HCT116 (cell line): ENCODE data around the gene PRMT1. TPM values are rescaled to one million over a fixed set of nuclear protein-coding genes. Genes with fewer than 3 reads are reported as not detected.
"Not testable (repeated sequence)": the region's sequence is repeated elsewhere in the genome, so short reads cannot be mapped to it uniquely, and the experiment has no call there.

Experiments used
- ATAC-seq: fragments of 200-7000 bp; cut with Tn5 transposase; 2 replicates; pipeline ENCODE4 v1.9.1; 2020; ENCODE audit warnings: mild to moderate bottlenecking, moderate library complexity
- BruUV-seq: library from RNA; stranded (reverse); fragments of 400-500 nt; replicated peaks from 2 replicates; lab custom pipeline; 2021; lab: Mats Ljungman, UMichigan
- CTCF ChIA-PET: fragments of 300-600 bp; sonication (Branson Sonifier 250); formaldehyde crosslinking; loops from one replicate; lab custom pipeline; 2021; ENCODE audit warnings: antibody characterized with exemption; lab: Charles Lee
- POLR2A ChIA-PET: fragments of 300-600, 350-600 bp; sonication (Branson Sonifier 250); formaldehyde crosslinking; loops from one replicate; lab custom pipeline; 2021; ENCODE audit warnings: antibody characterized with exemption; lab: Charles Lee
- RAD21 ChIA-PET, 2 experiments: fragments of 300-600 bp; sonication (Branson Sonifier 250); formaldehyde crosslinking; loops; one replicate each; lab custom pipeline; 2023; ENCODE audit warnings: low total read pairs in 2 of 2; ENCODE audit not compliant: uncharacterized antibody in 2 of 2, unreplicated experiment in 2 of 2, low non-redundant PET in 1 of 2; lab: Charles Lee
- DNase-seq: peaks from one replicate; pipeline ENCODE4 v3.0.0-alpha.2; 2010; ENCODE audit warnings: low read depth, low spot score
- H2AFZ ChIP-seq: fragments of 200-600 bp; shearing (Covaris generic), sonication (generic); 2 replicates; pipeline ENCODE4 v1.6.1; 2017; ENCODE audit warnings: low read depth, mixed run types, mixed read lengths, antibody characterized with exemption, low read length; ENCODE audit not compliant: poor library complexity, severe bottlenecking
- H3K27ac ChIP-seq: 2 replicates; pipeline ENCODE4 v1.5.1; 2012; ENCODE audit warnings: low read depth, low read length
- H3K27me3 ChIP-seq: fragments of 200-600 bp; sonication (generic); 2 replicates; pipeline ENCODE4 v1.6.1; 2016; ENCODE audit warnings: mixed run types, low read length, mixed read lengths; ENCODE audit not compliant: insufficient read depth
- H3K36me3 ChIP-seq, 2 experiments: fragments of 200-500 bp in 1 of 2; fragments of 200-600 bp in 1 of 2; sonication (Bioruptor generic) in 1 of 2; sonication (generic) in 1 of 2; 2 replicates each; pipeline versions ENCODE4 v1.5.1 to v1.6.1; 2014 to 2016; ENCODE audit warnings: low read length in 2 of 2, inconsistent platforms in 1 of 2, mixed read lengths in 1 of 2, mixed run types in 1 of 2; ENCODE audit not compliant: insufficient read depth in 2 of 2, control insufficient read depth in 1 of 2
- H3K4me1 ChIP-seq, 2 experiments: fragments of 200-600 bp in 1 of 2; sonication (generic) in 1 of 2; 2 replicates each; pipeline versions ENCODE4 v1.5.1 to v1.6.1; 2012 to 2017; ENCODE audit warnings: low read length in 2 of 2, inconsistent platforms in 1 of 2, mild to moderate bottlenecking in 1 of 2, mixed read lengths in 1 of 2, mixed run types in 1 of 2, moderate library complexity in 1 of 2; ENCODE audit not compliant: insufficient read depth in 2 of 2, control insufficient read depth in 1 of 2
- H3K4me2 ChIP-seq: fragments of 200-600 bp; sonication (generic); 2 replicates; pipeline ENCODE4 v1.6.1; 2017; ENCODE audit warnings: mixed run types, low read length, mixed read lengths
- H3K4me3 ChIP-seq, 2 experiments: fragments of 200-600 bp in 1 of 2; sonication (generic) in 1 of 2; replicated peaks in 1 of 2; 2 replicates each; pipeline ENCODE4 v1.5.1; 2011 to 2016; ENCODE audit warnings: low read length in 2 of 2, control low read depth in 1 of 2, low read depth in 1 of 2, mild to moderate bottlenecking in 1 of 2, mixed read lengths in 1 of 2, mixed run types in 1 of 2
- H3K79me2 ChIP-seq: fragments of 200-600 bp; sonication (generic); 2 replicates; pipeline ENCODE4 v1.6.1; 2017; ENCODE audit warnings: mild to moderate bottlenecking, mixed run types, low read length, moderate library complexity, mixed read lengths; ENCODE audit not compliant: insufficient read depth
- H3K9ac ChIP-seq: fragments of 200-600 bp; sonication (generic); 2 replicates; pipeline ENCODE4 v1.6.1; 2016; ENCODE audit warnings: low read length, mixed read lengths
- H3K9me2 ChIP-seq: fragments of 200-600 bp; sonication (generic), shearing (Covaris generic); 2 replicates; pipeline ENCODE4 v1.6.1; 2017; ENCODE audit warnings: mixed run types, mild to moderate bottlenecking, moderate library complexity; ENCODE audit not compliant: insufficient read depth
- H3K9me3 ChIP-seq, 2 experiments: fragments of 200-500 bp in 1 of 2; fragments of 200-600 bp in 1 of 2; sonication (Bioruptor generic) in 1 of 2; sonication (generic) in 1 of 2; 2 replicates each; pipeline ENCODE4 v1.6.1; 2014 to 2017; ENCODE audit warnings: low read length in 2 of 2, mixed read lengths in 2 of 2, inconsistent platforms in 1 of 2, low read depth in 1 of 2, mild to moderate bottlenecking in 1 of 2, mixed run types in 1 of 2, moderate library complexity in 1 of 2; ENCODE audit not compliant: control insufficient read depth in 1 of 2, insufficient read depth in 1 of 2
- H4K20me1 ChIP-seq: fragments of 200-600 bp; sonication (generic), shearing (Covaris generic); 2 replicates; pipeline ENCODE4 v1.6.1; 2017; ENCODE audit warnings: mixed run types, mild to moderate bottlenecking, moderate library complexity; ENCODE audit not compliant: insufficient read depth
- POLR2AphosphoS5 ChIP-seq: IDR thresholded peaks from 2 replicates; pipeline ENCODE4 v1.6.1; 2011; ENCODE audit warnings: mild to moderate bottlenecking, low read depth, low read length, moderate library complexity
- ZFX ChIP-seq: fragments of 450-650 bp; IDR thresholded peaks from 2 replicates; pipeline ENCODE4 v1.6.1; 2017
- ZNF274 ChIP-seq: fragments of 200-500 bp; sonication (Bioruptor generic); IDR thresholded peaks from 2 replicates; pipeline ENCODE4 v1.6.1; 2014; ENCODE audit warnings: mild to moderate bottlenecking, low read depth, low read length, inconsistent platforms
- intact Hi-C: fragments of 100-400 bp; cut with micrococcal nuclease; formaldehyde crosslinking; loops from 2 replicates; pipeline ENCODE4 v1.10.0; 2022
- total RNA-seq: library from RNA; stranded (reverse); gene quantifications from one replicate; pipeline ENCODE4 v1.2.1, GENCODE V29; 2021; ENCODE audit not compliant: unreplicated experiment
- TF ChIP-seq, protein P1 (sequence below): IDR thresholded peaks from 2 replicates; pipeline ENCODE4 v1.6.1; 2011; ENCODE audit warnings: mild to moderate bottlenecking, low read length, moderate library complexity; ENCODE audit not compliant: insufficient replicate concordance; ENCODE audit errors: extremely low read depth

Gene PRMT1
- total RNA-seq, 1 experiment from 2014 or later: 428 TPM

DNA sequence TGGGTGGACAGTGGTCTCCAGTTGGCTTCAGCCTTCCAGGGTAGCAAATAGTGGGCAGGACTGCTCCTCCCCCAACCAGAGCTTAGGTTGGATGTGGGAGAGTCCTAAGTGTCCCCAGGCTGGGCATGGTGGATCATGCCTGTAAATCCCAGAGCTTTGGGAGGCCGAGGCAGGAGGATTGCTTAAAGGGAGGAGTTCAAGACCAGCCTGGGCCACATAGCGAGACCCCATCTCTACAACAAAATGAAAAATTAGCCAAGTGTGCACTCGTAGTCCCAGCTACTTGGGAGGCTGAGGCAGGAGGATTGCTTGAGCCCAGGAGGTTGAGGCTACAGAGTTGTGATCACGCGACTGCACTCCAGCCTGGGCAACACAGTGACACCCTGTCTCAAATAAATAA lies 44.5 kb upstream of the PRMT1 start:
- H3K36me3 ChIP-seq: no peaks in the 10 kb centered on the region; a peak in 1 of 4 replicates
- ChIA-PET CTCF (no interaction called here), POLR2A (no interaction called here), RAD21 (interaction anchor here in 1 of 2 experiments (0.6 kb wide), 1 partner anchor 41 kb away, joined by 4 read pairs; no protein-coding TSS in a partner anchor)
- no peak overlapping the region for H3K4me2 ChIP-seq
- H3K9me2 ChIP-seq: no peaks in the 10 kb centered on the region
- ATAC-seq: no peak
- peaks cover 3 to 16% of the 10 kb centered on the region in 2 experiments; a peak in 3 of 4 replicates for H3K4me1 ChIP-seq
- no peak for DNase-seq
- BruUV-seq: no TSS peak
- H3K4me3 ChIP-seq: no peak overlapping the region
- no peaks in the 10 kb centered on the region for H3K27me3 ChIP-seq
- H3K79me2 ChIP-seq: no peaks in the 10 kb centered on the region
- H3K27ac ChIP-seq: no peak overlapping the region
- no peaks in the 10 kb centered on the region for H4K20me1 ChIP-seq
- TF ChIP-seq ZNF274: no peak
- TF ChIP-seq, protein P1, sequence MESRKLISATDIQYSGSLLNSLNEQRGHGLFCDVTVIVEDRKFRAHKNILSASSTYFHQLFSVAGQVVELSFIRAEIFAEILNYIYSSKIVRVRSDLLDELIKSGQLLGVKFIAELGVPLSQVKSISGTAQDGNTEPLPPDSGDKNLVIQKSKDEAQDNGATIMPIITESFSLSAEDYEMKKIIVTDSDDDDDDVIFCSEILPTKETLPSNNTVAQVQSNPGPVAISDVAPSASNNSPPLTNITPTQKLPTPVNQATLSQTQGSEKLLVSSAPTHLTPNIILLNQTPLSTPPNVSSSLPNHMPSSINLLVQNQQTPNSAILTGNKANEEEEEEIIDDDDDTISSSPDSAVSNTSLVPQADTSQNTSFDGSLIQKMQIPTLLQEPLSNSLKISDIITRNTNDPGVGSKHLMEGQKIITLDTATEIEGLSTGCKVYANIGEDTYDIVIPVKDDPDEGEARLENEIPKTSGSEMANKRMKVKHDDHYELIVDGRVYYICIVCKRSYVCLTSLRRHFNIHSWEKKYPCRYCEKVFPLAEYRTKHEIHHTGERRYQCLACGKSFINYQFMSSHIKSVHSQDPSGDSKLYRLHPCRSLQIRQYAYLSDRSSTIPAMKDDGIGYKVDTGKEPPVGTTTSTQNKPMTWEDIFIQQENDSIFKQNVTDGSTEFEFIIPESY: no peak
- TF ChIP-seq ZFX: no peak
- no peak for TF ChIP-seq POLR2AphosphoS5
- no peak overlapping the region for H2AFZ ChIP-seq
- intact Hi-C loops: no loop called here
- no peak overlapping the region for H3K9ac ChIP-seq
- H3K9me3 ChIP-seq: no peaks in the 10 kb centered on the region

DNA sequence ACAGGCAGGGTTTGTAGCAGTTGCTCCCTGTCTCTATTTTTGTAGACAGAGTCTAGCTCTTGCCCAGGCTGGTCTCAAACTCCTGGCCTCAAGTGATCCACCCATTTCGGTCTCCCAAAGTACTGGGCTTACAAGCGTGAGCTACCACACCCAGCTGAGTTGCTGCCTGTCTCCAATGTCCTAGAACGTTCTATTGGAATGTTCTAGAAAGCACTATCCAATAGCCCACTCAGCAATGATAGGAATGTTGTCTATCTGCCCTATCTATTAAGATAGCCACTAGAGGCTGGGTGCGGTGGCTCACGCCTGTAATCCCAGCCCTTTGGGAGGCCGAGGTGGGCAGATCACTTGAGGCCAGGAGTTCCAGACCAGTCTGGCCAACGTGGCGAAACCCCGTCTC lies 43.8 kb upstream of the PRMT1 start:
- intact Hi-C loops, H3K79me2 ChIP-seq, DNase-seq, CTCF ChIA-PET, H3K4me3 ChIP-seq, H3K9me3 ChIP-seq, H3K36me3 ChIP-seq, H2AFZ ChIP-seq, BruUV-seq, H4K20me1 ChIP-seq, H3K27ac ChIP-seq, POLR2A ChIA-PET, H3K9me2 ChIP-seq, H3K4me2 ChIP-seq, H3K27me3 ChIP-seq, ATAC-seq, H3K9ac ChIP-seq: not testable (repeated sequence)
- H3K4me1 ChIP-seq: peaks cover 3 to 22% of the 10 kb centered on the region in 2 experiments
- RAD21 ChIA-PET: interaction anchor here in 1 of 2 experiments (0.6 kb wide), 1 partner anchor 41 kb away, joined by 4 read pairs; no protein-coding TSS in a partner anchor
